HUES48 (cell line): ENCODE results near the gene FOXJ1.

Experiments
- H3K27ac ChIP-seq: one replicate; pipeline ENCODE4 v1.7.0; 2013; ENCODE audit warnings: low read depth, low read length, inconsistent platforms
- H3K27me3 ChIP-seq: 2 replicates; pipeline ENCODE4 v1.6.1; 2013; ENCODE audit warnings: mild to moderate bottlenecking, low read length; ENCODE audit not compliant: control insufficient read depth, insufficient read depth
- H3K36me3 ChIP-seq: 2 replicates; pipeline ENCODE4 v1.6.1; 2013; ENCODE audit warnings: low read length; ENCODE audit not compliant: control insufficient read depth, insufficient read depth
- H3K4me1 ChIP-seq: 2 replicates; pipeline ENCODE4 v1.6.1; 2013; ENCODE audit warnings: mild to moderate bottlenecking, low read length; ENCODE audit not compliant: control insufficient read depth, insufficient read depth
- H3K4me3 ChIP-seq: 2 replicates; pipeline ENCODE4 v1.5.1; 2013; ENCODE audit warnings: mild to moderate bottlenecking, low read depth, low read length
- H3K9ac ChIP-seq: 2 replicates; pipeline ENCODE4 v1.6.1; 2013; ENCODE audit warnings: mild to moderate bottlenecking, low read depth, low read length, moderate library complexity
- H3K9me3 ChIP-seq: 2 replicates; pipeline ENCODE4 v1.6.1; 2013; ENCODE audit warnings: low read length; ENCODE audit not compliant: control insufficient read depth, insufficient read depth

FOXJ1 gene

DNA sequence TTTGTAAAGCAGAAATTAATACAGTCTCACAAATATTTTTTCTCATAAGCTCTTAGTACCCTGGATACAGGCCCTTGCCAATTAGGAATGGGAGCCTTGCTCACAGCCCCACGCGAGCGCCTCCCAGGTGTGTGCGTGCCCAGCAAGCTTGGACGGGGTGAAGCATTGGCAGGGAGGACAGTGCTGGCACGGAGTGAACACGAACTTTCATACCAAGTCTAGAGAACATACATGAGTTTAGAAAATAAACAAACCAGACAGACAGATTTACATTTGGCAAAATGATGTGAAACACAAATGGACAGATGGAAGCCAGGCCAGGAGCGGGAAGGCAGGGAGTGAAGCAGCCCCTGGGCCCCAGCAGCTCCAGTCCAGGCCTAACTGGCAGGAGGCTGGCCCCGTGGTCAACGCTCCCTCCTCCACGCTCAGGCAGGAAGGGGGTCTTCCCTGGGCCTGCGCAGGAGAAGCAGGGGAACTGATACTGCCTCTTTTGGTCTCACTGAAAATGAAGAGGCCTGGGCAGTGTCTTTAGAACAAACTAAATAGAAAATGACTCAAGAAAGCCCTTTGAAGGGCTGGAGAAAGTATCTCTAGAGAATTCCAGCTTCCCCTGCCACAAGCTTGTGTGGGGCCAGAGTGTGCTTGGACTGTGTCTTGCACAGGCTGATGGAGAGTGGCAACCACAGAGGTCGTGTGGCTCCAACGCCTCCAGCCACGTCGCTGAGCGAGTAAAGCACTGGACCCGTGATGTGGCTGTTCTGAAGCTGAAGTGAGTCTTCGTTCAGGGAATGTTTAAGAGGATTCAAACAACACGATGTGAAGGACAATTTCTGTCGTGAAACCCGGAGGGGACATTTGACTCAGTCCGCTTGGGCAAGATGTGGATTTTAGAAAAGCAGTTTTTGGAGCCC is 9.9 kb upstream of the FOXJ1 start:
- H3K4me3 ChIP-seq: no peak overlapping the region
- H3K27ac ChIP-seq: no peak overlapping the region
- no peaks in the 10 kb centered on the region for H3K9me3 ChIP-seq
- H3K27me3 ChIP-seq: peaks cover 2% of the 10 kb centered on the region; the same call in 1 of the 2 replicates
- no peak overlapping the region for H3K9ac ChIP-seq
- peaks cover 16% of the 10 kb centered on the region for H3K4me1 ChIP-seq
- 0 out of 2 replicates have a peak, but pooled peaks cover 3% of the 10 kb centered on the region for H3K36me3 ChIP-seq

DNA sequence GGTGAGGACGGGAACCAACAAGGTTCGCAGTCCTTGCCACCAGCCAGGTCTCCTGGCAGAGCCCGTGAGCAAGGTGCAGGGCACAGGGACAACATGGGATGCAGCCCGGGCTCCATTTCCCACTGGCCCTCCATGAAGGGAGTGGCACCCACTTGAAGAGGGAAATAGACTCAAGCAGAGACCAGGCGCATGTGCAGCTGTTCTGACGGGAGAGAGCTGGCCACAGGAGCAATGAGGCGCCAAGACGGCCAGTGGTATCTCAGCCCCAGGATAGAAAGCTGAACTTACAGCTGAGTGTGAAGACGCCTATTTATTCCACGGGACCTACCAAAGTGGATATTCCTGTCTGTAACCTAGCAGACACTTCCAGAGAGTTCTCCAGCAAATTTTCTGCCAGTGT is 8.2 kb upstream of the FOXJ1 start:
- no peaks in the 10 kb centered on the region for H3K9me3 ChIP-seq
- H3K27me3 ChIP-seq: peaks cover 13% of the 10 kb centered on the region
- peaks cover 31% of the 10 kb centered on the region for H3K4me1 ChIP-seq
- 0 out of 2 replicates have a peak, but pooled peaks cover 3% of the 10 kb centered on the region for H3K36me3 ChIP-seq
- no peak overlapping the region for H3K4me3 ChIP-seq
- H3K9ac ChIP-seq: no peak overlapping the region
- no peak overlapping the region for H3K27ac ChIP-seq

DNA sequence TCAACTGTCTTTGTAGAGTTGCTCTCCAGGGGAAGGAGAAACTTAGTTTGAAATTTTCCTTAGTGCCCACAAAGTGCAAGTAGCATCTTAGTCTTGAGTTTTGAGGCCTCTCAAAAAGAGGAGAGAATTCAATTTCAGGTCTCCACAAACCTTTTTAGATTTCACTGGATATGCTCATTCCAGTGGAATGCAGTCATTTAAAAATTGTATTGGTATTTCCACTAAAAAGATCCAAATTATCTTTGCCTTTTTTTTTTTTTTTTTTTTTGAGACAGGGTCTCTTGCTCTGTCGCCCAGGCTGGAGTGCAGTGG is 6.9 kb upstream of the FOXJ1 start:
- Histone ChIP-seq H3K36me3 (0 out of 2 replicates have a peak, but pooled peaks cover 3% of the 10 kb centered on the region), H3K27me3 (peaks cover 23% of the 10 kb centered on the region), H3K9ac (no peak overlapping the region), H3K4me3 (no peak overlapping the region), H3K9me3 (no peaks in the 10 kb centered on the region), H3K4me1 (peaks cover 29% of the 10 kb centered on the region), H3K27ac (no peak overlapping the region)

DNA sequence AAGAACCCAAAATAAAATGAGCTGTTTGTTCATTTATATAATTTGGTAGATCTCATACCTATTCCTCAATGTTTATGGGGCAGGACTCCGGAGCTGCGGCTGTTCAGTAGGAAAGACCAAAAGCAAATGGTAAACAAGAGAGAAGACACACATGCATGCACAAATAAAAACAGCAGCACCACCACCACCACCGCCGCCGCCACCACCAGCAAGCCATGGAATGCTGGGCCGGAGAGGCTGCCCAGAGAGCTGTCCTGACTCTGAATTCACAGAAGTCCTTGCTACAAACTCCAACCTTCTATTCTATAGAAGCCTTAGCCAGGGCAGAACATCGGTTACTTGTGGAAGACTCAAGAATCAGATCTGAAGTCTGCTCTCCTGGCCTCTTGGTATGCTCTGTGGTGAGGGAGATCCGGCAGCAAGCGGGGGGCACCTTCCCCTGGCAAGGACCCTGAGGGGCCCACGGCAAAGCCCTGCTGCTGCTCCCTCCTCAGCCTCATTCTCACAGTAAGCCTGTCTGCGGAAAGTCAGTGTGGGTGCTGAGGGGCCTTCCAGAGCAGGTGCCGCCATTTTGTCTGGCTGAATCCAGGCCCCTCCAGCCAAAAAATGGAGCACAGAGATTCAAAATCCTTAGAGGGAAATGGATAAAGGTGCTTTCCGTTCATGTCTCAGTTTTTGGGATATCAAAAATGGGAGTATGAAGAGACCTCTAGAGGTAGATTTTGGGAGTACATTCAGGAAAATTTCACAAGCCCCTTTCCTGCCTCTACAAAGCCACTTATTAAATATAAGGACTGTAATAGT is 6.4 kb upstream of the FOXJ1 start:
- Histone ChIP-seq H3K36me3 (0 out of 2 replicates have a peak, but pooled peaks cover 3% of the 10 kb centered on the region), H3K4me1 (peaks cover 34% of the 10 kb centered on the region), H3K27ac (no peak overlapping the region), H3K27me3 (peaks cover 29% of the 10 kb centered on the region), H3K4me3 (no peak overlapping the region), H3K9ac (no peak overlapping the region), H3K9me3 (no peaks in the 10 kb centered on the region)

DNA sequence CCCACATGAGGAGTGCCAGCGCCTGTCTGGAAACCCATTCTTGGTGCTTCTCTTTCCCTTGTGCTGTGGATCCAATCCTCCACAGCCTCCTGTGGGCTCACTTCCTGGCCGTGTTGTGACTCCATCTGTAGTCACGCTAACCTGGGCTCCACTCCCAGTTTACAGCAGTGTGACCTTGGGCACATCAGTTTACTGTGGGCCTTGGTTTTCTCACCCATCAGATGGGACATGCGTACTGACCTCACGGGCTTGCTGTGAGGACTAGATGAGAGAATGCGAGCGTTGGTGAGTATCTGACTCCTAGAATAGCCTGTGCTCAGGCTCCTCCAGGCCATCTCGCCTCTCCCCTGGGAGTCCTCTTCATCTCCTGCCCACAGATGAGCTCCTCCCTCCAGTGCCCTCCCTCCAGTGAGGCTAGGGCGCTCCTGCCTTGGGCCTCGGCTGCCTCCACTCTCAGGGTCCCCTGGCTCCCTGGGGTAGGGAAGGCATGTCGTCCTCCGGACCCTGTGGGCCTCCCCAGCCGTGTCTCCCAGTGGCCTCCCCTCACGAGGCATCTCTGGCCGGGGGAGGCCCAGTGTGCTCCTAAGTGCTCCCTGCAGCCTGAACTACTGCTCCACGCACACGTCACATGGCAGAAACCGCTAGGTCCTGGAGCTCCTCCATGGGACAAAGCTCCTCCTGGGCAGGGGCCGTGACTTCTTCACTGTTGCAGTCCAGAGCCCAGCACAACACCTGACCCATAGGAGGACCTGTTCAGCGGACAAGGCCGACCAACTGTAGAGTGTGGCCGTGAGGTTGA is 5.2 kb upstream of the FOXJ1 start:
- H3K9me3 ChIP-seq: no peaks in the 10 kb centered on the region
- no peak overlapping the region for H3K9ac ChIP-seq
- H3K4me1 ChIP-seq: peaks cover 45% of the 10 kb centered on the region
- peaks cover 40% of the 10 kb centered on the region for H3K27me3 ChIP-seq
- no peak overlapping the region for H3K4me3 ChIP-seq
- H3K27ac ChIP-seq: no peak overlapping the region
- H3K36me3 ChIP-seq: no peaks in the 10 kb centered on the region

DNA sequence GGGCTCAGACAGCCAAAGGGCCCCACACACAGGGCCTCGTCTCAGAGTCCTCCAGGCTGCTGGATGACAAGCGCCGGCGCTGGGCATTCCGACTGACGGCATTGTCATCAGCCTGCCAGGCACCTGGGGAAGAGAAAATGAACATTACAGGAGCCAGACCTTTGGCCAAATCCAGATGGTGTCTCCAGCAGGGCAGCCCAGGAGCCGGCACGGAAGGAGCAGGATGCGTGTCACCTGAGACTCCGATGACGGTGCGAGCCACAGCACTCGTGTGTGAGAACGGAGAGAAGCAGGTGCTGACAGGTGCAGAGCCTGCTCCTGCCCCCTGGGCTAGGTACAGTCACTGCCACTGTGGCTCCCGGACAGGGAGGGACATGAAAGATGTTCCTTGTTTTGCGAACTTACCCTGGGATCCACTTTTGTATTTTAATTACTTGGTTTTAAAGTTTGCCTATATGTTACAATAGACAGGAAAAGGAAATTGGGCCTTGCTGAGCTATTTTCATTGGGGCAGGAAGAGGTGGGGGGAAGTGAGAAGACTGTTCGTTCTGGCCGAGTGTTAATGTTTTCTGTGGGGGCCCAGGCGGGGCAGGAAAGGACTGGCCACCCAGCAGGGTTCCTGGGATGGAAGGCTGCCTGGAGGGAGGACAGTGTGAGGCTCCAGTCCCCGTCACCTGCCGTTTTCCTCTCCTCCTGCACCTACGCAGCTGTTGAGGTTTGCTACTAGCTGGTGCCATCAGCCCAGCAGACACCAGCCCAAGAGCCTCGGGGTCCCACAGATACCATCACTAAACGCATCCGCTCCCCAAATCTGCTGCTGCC is 4.4 kb upstream of the FOXJ1 start:
- no peaks in the 10 kb centered on the region for H3K9me3 ChIP-seq
- H3K27ac ChIP-seq: no peak overlapping the region
- no peak overlapping the region for H3K4me3 ChIP-seq
- H3K36me3 ChIP-seq: no peaks in the 10 kb centered on the region
- peaks cover 45% of the 10 kb centered on the region for H3K4me1 ChIP-seq
- H3K9ac ChIP-seq: no peak overlapping the region
- H3K27me3 ChIP-seq: peaks cover 47% of the 10 kb centered on the region

DNA sequence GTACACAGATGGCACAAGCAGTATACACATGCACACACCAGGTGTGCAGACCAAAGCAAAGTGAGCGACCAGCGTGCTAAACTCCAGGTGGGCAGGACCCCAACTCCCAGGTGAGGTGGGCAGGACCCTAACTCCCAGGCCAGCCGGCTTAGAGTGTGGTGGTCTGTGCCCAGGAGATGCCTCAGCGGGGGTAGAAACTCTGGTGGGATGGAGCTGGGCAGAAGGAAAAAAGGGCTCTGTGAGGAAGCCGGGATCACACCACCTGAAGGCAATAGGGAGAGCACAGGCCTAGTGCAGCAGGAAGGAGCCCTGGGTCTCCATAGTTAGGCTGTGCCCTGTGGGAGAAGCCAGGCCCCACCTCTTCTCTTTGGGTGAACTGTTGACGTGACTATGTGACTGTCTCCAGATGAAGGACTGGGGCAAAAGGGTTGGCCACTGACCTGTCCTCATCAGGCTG is 1.6 kb upstream of the FOXJ1 start:
- Histone ChIP-seq H3K27ac (no peak overlapping the region), H3K4me1 (peaks cover 63% of the 10 kb centered on the region), H3K36me3 (no peaks in the 10 kb centered on the region), H3K4me3 (no peak overlapping the region), H3K9me3 (no peaks in the 10 kb centered on the region), H3K27me3 (peaks cover 75% of the 10 kb centered on the region), H3K9ac (no peak overlapping the region)

DNA sequence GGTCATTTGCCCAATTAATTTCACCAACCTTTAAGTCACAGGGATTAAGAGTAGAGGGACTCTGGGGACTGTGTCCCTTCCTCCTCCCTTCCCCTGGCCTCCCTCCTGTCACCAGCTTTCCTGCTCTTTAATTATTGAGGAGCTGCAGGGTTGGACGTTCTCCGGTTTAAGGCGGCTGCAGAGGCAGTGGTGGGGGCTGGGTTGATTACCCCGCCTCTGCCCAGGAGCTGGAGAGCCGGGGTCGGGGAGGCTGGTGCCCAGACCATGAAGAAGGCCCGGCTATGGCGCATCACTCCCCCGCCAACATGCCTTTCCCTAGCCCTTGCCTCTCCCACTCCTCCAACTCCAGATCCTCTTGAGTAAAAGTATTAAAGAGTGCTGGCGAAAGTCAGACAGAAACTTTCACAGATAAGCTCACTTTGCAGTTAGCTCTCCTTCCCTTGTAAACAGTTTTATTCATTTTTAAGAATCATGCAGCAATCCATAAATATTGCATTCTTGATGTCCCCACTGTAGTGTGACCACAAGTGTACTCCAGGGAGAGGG is 1.1 kb upstream of the FOXJ1 start:
- Histone ChIP-seq H3K36me3 (no peaks in the 10 kb centered on the region), H3K27me3 (peaks cover 80% of the 10 kb centered on the region), H3K4me1 (peaks cover 65% of the 10 kb centered on the region), H3K9ac (no peak overlapping the region), H3K4me3 (peak overlapping the region; percentile 70), H3K9me3 (no peaks in the 10 kb centered on the region), H3K27ac (no peak overlapping the region)

DNA sequence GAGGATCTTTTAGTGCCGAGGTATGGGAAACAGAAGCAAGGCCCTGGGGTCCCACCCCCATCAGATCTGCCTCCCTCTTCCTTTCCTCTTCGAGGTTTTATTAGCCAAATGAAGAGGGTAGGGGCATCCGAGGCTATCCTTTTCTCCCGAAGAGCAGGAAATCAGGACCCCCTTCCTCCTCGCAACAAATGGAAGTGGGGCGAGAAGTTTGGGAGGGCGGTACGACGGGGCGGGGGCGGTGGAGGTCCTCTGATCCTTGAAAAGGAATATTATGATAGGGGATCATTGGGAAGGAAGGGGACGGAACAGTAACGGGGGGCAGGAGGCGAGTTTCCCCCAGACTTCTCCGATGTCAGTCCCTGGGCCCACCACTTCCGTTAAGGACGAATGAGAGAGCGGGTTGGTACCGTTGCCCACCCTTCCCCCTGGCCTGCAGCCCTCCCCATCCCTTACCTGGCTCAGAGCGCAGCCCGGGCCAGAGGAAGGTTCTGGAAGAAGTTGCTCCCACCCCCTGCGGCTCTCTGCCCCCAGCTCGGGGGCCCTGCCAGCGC is 309 bp downstream of the FOXJ1 start:
- Histone ChIP-seq H3K4me1 (peaks cover 72% of the 10 kb centered on the region), H3K27ac (no peak overlapping the region), H3K27me3 (peaks cover 89% of the 10 kb centered on the region), H3K4me3 (peak overlapping the region; percentile 70), H3K9ac (no peak overlapping the region), H3K36me3 (no peaks in the 10 kb centered on the region), H3K9me3 (no peaks in the 10 kb centered on the region)
